ENCODE measurements around the gene COA1. TPM values are rescaled to one million over a fixed set of nuclear protein-coding genes. Genes with fewer than 3 reads are reported as not detected.

COA1 gene
- total RNA-seq, 3 donors from 2014 or later (not counting 1 experiment from before 2014, with no cell fraction given), result 55.0 to 85.3 (median 69.5) TPM

DNA sequence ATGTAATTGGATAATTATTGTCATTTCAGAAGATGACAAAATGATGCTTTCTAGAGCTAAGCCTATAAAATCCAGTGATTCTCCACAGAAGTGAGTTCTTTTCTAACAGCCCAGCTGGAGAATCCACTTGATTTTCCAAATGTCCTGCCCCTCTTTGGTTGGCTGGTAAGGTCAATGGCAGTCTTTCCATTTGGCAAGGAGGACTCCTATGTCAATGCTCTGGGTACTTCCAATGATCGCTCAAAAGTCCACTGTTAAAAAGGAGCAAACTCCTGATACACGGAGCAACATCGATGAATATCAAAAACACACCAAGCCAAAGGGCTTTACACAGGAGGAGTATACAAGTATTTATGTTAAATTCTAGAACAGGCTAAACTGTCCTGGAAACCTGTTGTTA lies 88.6 kb downstream of the COA1 start:
- peaks cover 60% of the 10 kb centered on the region for H3K36me3 ChIP-seq (ENCODE audit: control insufficient read depth, insufficient read depth, low read length)
- TF ChIP-seq, protein P1, sequence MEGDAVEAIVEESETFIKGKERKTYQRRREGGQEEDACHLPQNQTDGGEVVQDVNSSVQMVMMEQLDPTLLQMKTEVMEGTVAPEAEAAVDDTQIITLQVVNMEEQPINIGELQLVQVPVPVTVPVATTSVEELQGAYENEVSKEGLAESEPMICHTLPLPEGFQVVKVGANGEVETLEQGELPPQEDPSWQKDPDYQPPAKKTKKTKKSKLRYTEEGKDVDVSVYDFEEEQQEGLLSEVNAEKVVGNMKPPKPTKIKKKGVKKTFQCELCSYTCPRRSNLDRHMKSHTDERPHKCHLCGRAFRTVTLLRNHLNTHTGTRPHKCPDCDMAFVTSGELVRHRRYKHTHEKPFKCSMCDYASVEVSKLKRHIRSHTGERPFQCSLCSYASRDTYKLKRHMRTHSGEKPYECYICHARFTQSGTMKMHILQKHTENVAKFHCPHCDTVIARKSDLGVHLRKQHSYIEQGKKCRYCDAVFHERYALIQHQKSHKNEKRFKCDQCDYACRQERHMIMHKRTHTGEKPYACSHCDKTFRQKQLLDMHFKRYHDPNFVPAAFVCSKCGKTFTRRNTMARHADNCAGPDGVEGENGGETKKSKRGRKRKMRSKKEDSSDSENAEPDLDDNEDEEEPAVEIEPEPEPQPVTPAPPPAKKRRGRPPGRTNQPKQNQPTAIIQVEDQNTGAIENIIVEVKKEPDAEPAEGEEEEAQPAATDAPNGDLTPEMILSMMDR (IDR thresholded peaks at IDR 0.05), result no peak
- no peaks in the 10 kb centered on the region for H3K27me3 Mint-ChIP-seq (ENCODE audit: low read depth in 2 of 2)

DNA sequence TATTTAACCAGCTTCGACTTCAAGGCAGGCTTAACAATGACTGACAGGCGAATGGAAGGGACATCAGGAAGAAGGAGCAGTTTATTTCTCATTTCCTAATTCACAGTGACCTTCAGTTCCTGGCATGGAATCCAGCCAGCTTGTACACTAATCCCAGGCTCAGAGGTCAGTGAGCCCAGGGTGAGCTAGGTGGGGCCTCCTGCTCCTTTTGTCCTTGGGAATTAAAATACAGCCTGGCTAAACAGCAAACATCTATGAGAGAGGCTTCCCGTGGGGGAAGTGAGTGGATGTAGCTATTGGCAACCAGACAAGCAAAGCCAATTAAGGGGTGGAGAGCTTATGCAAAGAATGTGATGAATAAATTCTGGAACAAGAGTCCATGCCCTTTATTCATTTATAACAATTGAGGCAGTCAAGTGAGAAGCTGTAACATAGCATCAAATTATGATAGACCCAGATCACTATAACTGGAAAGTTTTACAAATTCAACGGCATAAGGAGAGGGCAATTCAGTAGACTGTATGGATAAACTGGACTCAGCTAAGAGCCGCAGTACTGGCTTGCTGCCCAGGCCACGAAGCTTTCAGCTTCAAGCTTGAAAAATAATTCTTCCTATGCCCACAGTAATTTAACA lies 89.3 kb downstream of the COA1 start:
- peaks cover 83 to 86% of the 10 kb centered on the region in 2 donors for H3K4me1 Mint-ChIP-seq
- ATAC-seq, result no peak
- TF ChIP-seq, protein P1 (IDR thresholded peaks at IDR 0.05), result no peak
- no peaks in the 10 kb centered on the region for H3K27me3 ChIP-seq (ENCODE audit: control insufficient read depth, insufficient read depth, low read length)
- H3K36me3 Mint-ChIP-seq, result peaks cover 25% of the 10 kb centered on the region
- H3K9me3 ChIP-seq (ENCODE audit: control insufficient read depth, insufficient read depth, low read length), result no peaks in the 10 kb centered on the region
- H3K4me1 ChIP-seq (ENCODE audit: control insufficient read depth, insufficient read depth, low read length), result peaks cover 64% of the 10 kb centered on the region
- peak in 1 of 2 donors; percentile 31 for DNase-seq
- H3K4me3 ChIP-seq (ENCODE audit: low read length), result no peak overlapping the region
- no peaks in the 10 kb centered on the region for H3K27me3 Mint-ChIP-seq (ENCODE audit: low read depth in 2 of 2)
- intact Hi-C loops (cut with micrococcal nuclease), result no loop called here
- whole genome bisulfite sequencing (ENCODE audit: insufficient coverage), result 93% methylated on average over 6 of the region's 6 CpGs
- no peak overlapping the region for H3K4me3 Mint-ChIP-seq
- H3K27ac Mint-ChIP-seq, result peak overlapping the region; percentile 91 to 95
- peaks cover 67% of the 10 kb centered on the region for H3K36me3 ChIP-seq (ENCODE audit: control insufficient read depth, insufficient read depth, low read length)
- peak overlapping the region; percentile 14 for H3K27ac ChIP-seq (ENCODE audit: low read length)
- no peaks in the 10 kb centered on the region for H3K9me3 Mint-ChIP-seq

More for the DNA sequence above, 88.6 kb downstream of the COA1 start:
- Histone ChIP-seq H3K27ac (ENCODE audit: low read length) (no peak overlapping the region), H3K27me3 (ENCODE audit: control insufficient read depth, insufficient read depth, low read length) (no peaks in the 10 kb centered on the region), H3K4me1 (ENCODE audit: control insufficient read depth, insufficient read depth, low read length) (peaks cover 67% of the 10 kb centered on the region), H3K9me3 (ENCODE audit: control insufficient read depth, insufficient read depth, low read length) (no peaks in the 10 kb centered on the region), H3K4me3 (ENCODE audit: low read length) (no peak overlapping the region)
- DNase-seq, result no peak
- H3K9me3 Mint-ChIP-seq, result no peaks in the 10 kb centered on the region
- ATAC-seq, result no peak
- H3K4me1 Mint-ChIP-seq, result peaks cover 85 to 88% of the 10 kb centered on the region in 2 donors
- WGBS (ENCODE audit: insufficient coverage), result 88% methylated on average over 1 of the region's 3 CpGs
- peaks cover 25% of the 10 kb centered on the region for H3K36me3 Mint-ChIP-seq
- intact Hi-C loops (cut with micrococcal nuclease), result no loop called here
- H3K27ac Mint-ChIP-seq, result peak overlapping the region; percentile 91 to 95
- no peak overlapping the region for H3K4me3 Mint-ChIP-seq

DNA sequence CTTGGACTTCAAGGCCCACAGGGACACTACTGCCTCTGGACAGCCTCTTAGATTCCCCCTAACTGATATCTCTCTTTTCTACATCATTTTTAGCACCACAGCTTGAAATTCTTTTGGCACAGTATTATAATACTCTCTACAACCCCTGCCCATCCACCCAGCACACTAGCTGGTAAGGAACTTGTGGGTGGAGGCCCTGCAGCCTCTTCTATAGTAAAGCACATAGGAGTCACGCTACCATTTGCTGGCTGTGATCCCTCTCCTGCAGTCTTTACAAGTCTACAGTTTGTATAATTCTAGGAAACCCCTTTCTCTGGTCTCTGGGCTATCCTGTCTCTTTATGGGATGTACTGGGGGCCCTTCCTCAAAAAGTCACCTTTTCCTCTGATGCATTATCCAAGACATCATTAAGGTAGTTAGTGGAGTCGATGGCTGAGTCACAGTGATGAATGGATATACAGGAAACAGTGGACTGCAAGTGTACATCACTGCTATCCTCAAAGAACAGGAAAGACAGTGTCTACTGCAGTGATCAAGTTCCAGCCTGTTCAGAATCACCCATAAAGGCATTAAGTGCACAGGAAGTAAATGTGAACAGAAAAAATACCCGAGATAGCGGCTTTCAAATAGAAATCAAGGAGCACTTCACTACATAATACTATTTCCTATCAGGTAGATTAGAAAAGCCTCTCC lies 92.1 kb downstream of the COA1 start:
- TF ChIP-seq, protein P1 (IDR thresholded peaks at IDR 0.05), result no peak
- H3K4me3 Mint-ChIP-seq, result peak overlapping the region; percentile 47
- peaks cover 83 to 87% of the 10 kb centered on the region in 2 donors for H3K4me1 Mint-ChIP-seq
- Histone ChIP-seq H3K27me3 (ENCODE audit: control insufficient read depth, insufficient read depth, low read length) (no peaks in the 10 kb centered on the region), H3K4me1 (ENCODE audit: control insufficient read depth, insufficient read depth, low read length) (peaks cover 59% of the 10 kb centered on the region), H3K36me3 (ENCODE audit: control insufficient read depth, insufficient read depth, low read length) (peaks cover 73% of the 10 kb centered on the region), H3K27ac (ENCODE audit: low read length) (peak overlapping the region; percentile 52), H3K9me3 (ENCODE audit: control insufficient read depth, insufficient read depth, low read length) (no peaks in the 10 kb centered on the region), H3K4me3 (ENCODE audit: low read length) (no peak overlapping the region)
- 36% methylated on average over 4 of the region's 4 CpGs for WGBS (ENCODE audit: insufficient coverage)
- ATAC-seq (peak; percentile 77 to 81 (median 80)), DNase-seq (peak in 1 of 2 donors; percentile 65)
- intact Hi-C loops (cut with micrococcal nuclease), result loop anchor here (1.0 kb wide), 1 partner anchor 8 kb away; no protein-coding TSS in a partner anchor
- H3K9me3 Mint-ChIP-seq, result no peaks in the 10 kb centered on the region
- peaks cover 29% of the 10 kb centered on the region for H3K36me3 Mint-ChIP-seq
- H3K27me3 Mint-ChIP-seq (ENCODE audit: low read depth in 2 of 2), result no peaks in the 10 kb centered on the region
- H3K27ac Mint-ChIP-seq, result peak overlapping the region; percentile 91 to 95

All from natural killer cell (primary cell).